HEK293T (cell line): ENCODE data around the gene GAL3ST2.

Source experiments
- ARNT ChIP-seq: fragments of 450-650 bp; IDR thresholded peaks from 2 replicates; pipeline ENCODE4 v1.6.1; 2017; ENCODE audit warnings: mild to moderate bottlenecking
- BHLHE40 ChIP-seq: fragments of 450-650 bp; IDR thresholded peaks from 2 replicates; pipeline ENCODE4 v1.6.1; 2016; ENCODE audit warnings: mild to moderate bottlenecking, moderate library complexity, borderline replicate concordance
- CTBP1 ChIP-seq: fragments of 450-650 bp; IDR thresholded peaks from 2 replicates; pipeline ENCODE4 v1.6.1; 2016; ENCODE audit warnings: borderline replicate concordance
- ELF4 ChIP-seq: fragments of 450-650 bp; IDR thresholded peaks from 2 replicates; pipeline ENCODE4 v1.6.1; 2017; ENCODE audit warnings: antibody characterized with exemption
- FOXA1 ChIP-seq: fragments of 450-650 bp; IDR thresholded peaks from 2 replicates; pipeline ENCODE4 v1.6.1; 2016; ENCODE audit warnings: mild to moderate bottlenecking
- FOXK2 ChIP-seq: fragments of 450-650 bp; IDR thresholded peaks from 2 replicates; pipeline ENCODE4 v1.6.1; 2016; ENCODE audit warnings: mild to moderate bottlenecking
- FOXM1 ChIP-seq: fragments of 450-650 bp; IDR thresholded peaks from 2 replicates; pipeline ENCODE4 v1.6.1; 2017; ENCODE audit warnings: mild to moderate bottlenecking, borderline replicate concordance
- PKNOX1 ChIP-seq: fragments of 450-650 bp; IDR thresholded peaks from 2 replicates; pipeline ENCODE4 v1.6.1; 2016
- SP1 ChIP-seq: fragments of 450-650 bp; IDR thresholded peaks from 2 replicates; pipeline ENCODE4 v1.6.1; 2017
- ZNF384 ChIP-seq: fragments of 450-650 bp; IDR thresholded peaks from 2 replicates; pipeline ENCODE4 v1.6.1; 2016

- no peak for TF ChIP-seq FOXA1
- no peak for TF ChIP-seq PKNOX1
- TF ChIP-seq FOXM1 = no peak
- no peak for TF ChIP-seq BHLHE40
- no peak for TF ChIP-seq CTBP1
- TF ChIP-seq ELF4 = no peak
- no peak for TF ChIP-seq ZNF384
- TF ChIP-seq FOXK2 = no peak
- TF ChIP-seq ARNT = no peak
- no peak for TF ChIP-seq SP1
Observed at GRCh38 chr2:241796610-241797138, 20.1 kb downstream of the GAL3ST2 start.
